Neural progenitor cell (in vitro differentiated cells): ENCODE results near the gene TNFRSF8. TPM values are rescaled to one million over a fixed set of nuclear protein-coding genes. Genes with fewer than 3 reads are reported as not detected.
A peak's percentile ranks its signal among the peaks of the same experiment; 100 is the strongest.

Source experiments
- DNase-seq: peaks from one replicate; pipeline ENCODE4 v3.0.0-alpha.2; 2016; ENCODE audit warnings: low spot score
- H2AFZ ChIP-seq: fragments of 200-600 bp; sonication (generic); replicated peaks from 2 replicates; pipeline ENCODE4 v1.6.1; 2016; ENCODE audit warnings: antibody characterized with exemption
- H3F3A ChIP-seq: fragments of 200-600 bp; sonication (generic); 2 replicates; pipeline ENCODE4 v1.6.1; 2016; ENCODE audit warnings: antibody characterized with exemption, low read depth
- H3K27ac ChIP-seq: fragments of 200-600 bp; sonication (generic); 2 replicates; pipeline ENCODE4 v1.5.1; 2016; ENCODE audit warnings: mild to moderate bottlenecking
- H3K27me3 ChIP-seq: fragments of 200-600 bp; sonication (generic); 2 replicates; pipeline ENCODE4 v1.6.1; 2016; ENCODE audit warnings: mild to moderate bottlenecking, moderate library complexity
- H3K36me3 ChIP-seq: fragments of 200-600 bp; sonication (generic); 2 replicates; pipeline ENCODE4 v1.5.1; 2016
- H3K4me1 ChIP-seq: fragments of 200-600 bp; sonication (generic); 2 replicates; pipeline ENCODE4 v1.6.1; 2016; ENCODE audit warnings: mixed run types
- H3K4me2 ChIP-seq: fragments of 200-600 bp; sonication (generic); 2 replicates; pipeline ENCODE4 v1.6.1; 2016
- H3K4me3 ChIP-seq: fragments of 200-600 bp; sonication (generic); 2 replicates; pipeline ENCODE4 v1.5.1; 2016
- H3K79me2 ChIP-seq: fragments of 200-600 bp; sonication (generic); 2 replicates; pipeline ENCODE4 v1.6.1; 2016; ENCODE audit warnings: low read depth
- H3K9ac ChIP-seq: fragments of 200-600 bp; sonication (generic); 2 replicates; pipeline ENCODE4 v1.6.1; 2016
- H3K9me3 ChIP-seq: fragments of 200-600 bp; sonication (generic); 2 replicates; pipeline ENCODE4 v1.5.1; 2016; ENCODE audit warnings: low read depth
- H4K20me1 ChIP-seq: fragments of 200-600 bp; sonication (generic); 2 replicates; pipeline ENCODE4 v1.6.1; 2016; ENCODE audit warnings: low read depth
- H3K27ac Mint-ChIP-seq: 3 replicates; pipeline ENCODE4 v1.8.0; 2021; ENCODE audit warnings: mixed read lengths
- H3K27me3 Mint-ChIP-seq: 2 replicates; pipeline ENCODE4 v1.8.0; 2022; ENCODE audit warnings: low read depth, mild to moderate bottlenecking, inconsistent platforms, moderate library complexity, mixed read lengths; ENCODE audit not compliant: insufficient read depth
- H3K36me3 Mint-ChIP-seq: 3 replicates; pipeline ENCODE4 v1.8.0; 2021; ENCODE audit warnings: mixed read lengths
- H3K4me1 Mint-ChIP-seq: 3 replicates; pipeline ENCODE4 v1.8.0; 2021; ENCODE audit warnings: mixed read lengths
- H3K4me3 Mint-ChIP-seq: 3 replicates; pipeline ENCODE4 v1.8.0; 2021; ENCODE audit warnings: mild to moderate bottlenecking, moderate library complexity, mixed read lengths
- H3K9me3 Mint-ChIP-seq: 3 replicates; pipeline ENCODE4 v1.8.0; 2020; ENCODE audit warnings: mixed read lengths
- EZH2 ChIP-seq: fragments of 200-600 bp; sonication (generic); IDR thresholded peaks from 2 replicates; pipeline ENCODE4 v1.6.1; 2017; ENCODE audit warnings: antibody characterized with exemption, mild to moderate bottlenecking, moderate library complexity
- EZH2phosphoT487 ChIP-seq: fragments of 200-600 bp; sonication (generic); IDR thresholded peaks from 2 replicates; pipeline ENCODE4 v1.6.1; 2017; ENCODE audit warnings: antibody characterized with exemption
- total RNA-seq: library from RNA; depleted of rRNA; stranded (reverse); fragments of >200 nt; gene quantifications from 2 replicates; pipeline ENCODE4 v1.2.3, GENCODE V29; 2015; ENCODE audit warnings: low replicate concordance
- TF ChIP-seq, protein P1 (sequence below): fragments of 200-600 bp; sonication (generic); IDR thresholded peaks from 2 replicates; pipeline ENCODE4 v1.5.1; 2017; ENCODE audit warnings: antibody characterized with exemption, mild to moderate bottlenecking

Gene TNFRSF8
- total RNA-seq, 1 donor from 2014 or later = not detected

DNA sequence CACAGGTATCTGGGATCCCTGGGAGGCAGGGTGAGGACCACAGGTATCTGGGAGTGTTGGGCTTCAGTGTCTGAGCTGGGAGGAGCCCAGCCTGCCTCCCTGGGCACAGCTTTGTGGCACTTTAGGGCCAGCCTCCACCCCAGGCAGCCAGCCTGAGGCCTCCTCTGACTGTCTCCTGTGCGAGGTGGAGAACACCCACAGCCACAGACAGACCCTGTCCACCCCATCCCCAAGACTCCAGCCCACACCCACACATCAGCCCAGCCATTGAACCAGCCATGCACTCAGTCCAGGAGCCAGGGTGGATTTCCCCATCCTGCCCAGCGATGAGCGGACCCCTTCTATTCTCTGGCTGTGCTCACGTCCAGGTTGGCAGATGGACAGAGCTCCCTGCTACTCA lies 81.9 kb downstream of the TNFRSF8 start:
- Histone ChIP-seq H3F3A (no peaks in the 10 kb centered on the region), H4K20me1 (no peaks in the 10 kb centered on the region), H3K79me2 (no peaks in the 10 kb centered on the region), H3K4me3 (no peak overlapping the region), H3K36me3 (no peaks in the 10 kb centered on the region), H3K4me2 (no peak overlapping the region), H3K4me1 (peaks cover 11% of the 10 kb centered on the region), H3K9ac (no peak overlapping the region), H3K27me3 (no peaks in the 10 kb centered on the region), H3K9me3 (no peaks in the 10 kb centered on the region), H2AFZ (no peak overlapping the region), H3K27ac (no peak overlapping the region)
- Mint-ChIP-seq H3K27me3 (peaks cover 2% of the 10 kb centered on the region), H3K4me3 (no peak overlapping the region), H3K36me3 (no peaks in the 10 kb centered on the region), H3K9me3 (no peaks in the 10 kb centered on the region), H3K27ac (peak overlapping the region; percentile 48), H3K4me1 (peaks cover 32% of the 10 kb centered on the region)
- DNase-seq = no peak
- TF ChIP-seq EZH2phosphoT487 = no peak
- TF ChIP-seq EZH2 = no peak
- TF ChIP-seq, protein P1, sequence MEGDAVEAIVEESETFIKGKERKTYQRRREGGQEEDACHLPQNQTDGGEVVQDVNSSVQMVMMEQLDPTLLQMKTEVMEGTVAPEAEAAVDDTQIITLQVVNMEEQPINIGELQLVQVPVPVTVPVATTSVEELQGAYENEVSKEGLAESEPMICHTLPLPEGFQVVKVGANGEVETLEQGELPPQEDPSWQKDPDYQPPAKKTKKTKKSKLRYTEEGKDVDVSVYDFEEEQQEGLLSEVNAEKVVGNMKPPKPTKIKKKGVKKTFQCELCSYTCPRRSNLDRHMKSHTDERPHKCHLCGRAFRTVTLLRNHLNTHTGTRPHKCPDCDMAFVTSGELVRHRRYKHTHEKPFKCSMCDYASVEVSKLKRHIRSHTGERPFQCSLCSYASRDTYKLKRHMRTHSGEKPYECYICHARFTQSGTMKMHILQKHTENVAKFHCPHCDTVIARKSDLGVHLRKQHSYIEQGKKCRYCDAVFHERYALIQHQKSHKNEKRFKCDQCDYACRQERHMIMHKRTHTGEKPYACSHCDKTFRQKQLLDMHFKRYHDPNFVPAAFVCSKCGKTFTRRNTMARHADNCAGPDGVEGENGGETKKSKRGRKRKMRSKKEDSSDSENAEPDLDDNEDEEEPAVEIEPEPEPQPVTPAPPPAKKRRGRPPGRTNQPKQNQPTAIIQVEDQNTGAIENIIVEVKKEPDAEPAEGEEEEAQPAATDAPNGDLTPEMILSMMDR = no peak

DNA sequence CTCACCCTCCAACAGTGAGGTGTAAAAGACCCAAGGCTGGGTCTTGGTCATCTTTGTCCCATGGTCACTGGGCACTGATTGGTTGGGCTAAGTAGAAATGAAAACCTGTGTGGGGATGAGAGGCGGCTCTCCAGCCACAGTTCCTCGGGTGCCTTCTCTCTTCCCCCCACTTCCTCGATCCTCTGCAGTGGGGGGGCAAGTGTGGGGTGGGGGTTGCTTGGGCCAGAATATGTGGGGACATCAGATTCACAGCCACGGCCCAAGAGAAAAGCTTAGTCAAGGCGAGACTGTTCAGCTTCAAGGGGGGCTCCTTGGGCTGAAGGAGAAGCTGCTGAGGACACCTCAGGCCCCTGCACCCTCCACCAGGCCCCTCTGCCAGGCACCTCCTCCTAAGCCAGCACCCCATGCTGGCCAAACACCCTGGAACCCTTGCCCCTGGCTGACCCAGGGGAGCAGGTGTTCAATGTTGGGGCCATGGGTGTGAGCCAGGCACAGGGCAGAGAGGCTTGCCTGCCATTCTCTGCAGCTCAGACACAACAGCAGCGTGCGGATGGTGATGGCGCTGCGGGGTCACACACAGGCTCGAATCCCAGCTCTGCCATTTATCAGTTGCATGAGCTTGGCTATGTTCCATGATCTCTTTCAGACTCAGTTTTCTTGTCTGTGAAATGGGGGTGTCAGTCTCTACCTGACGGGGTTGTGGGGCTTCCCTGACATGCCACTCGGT lies 82.7 kb downstream of the TNFRSF8 start:
- H3K79me2 ChIP-seq = no peaks in the 10 kb centered on the region
- Mint-ChIP-seq H3K27me3 (peaks cover 2% of the 10 kb centered on the region), H3K9me3 (no peaks in the 10 kb centered on the region), H3K4me3 (no peak overlapping the region), H3K27ac (peak overlapping the region; percentile 37), H3K36me3 (no peaks in the 10 kb centered on the region), H3K4me1 (peaks cover 32% of the 10 kb centered on the region)
- H4K20me1 ChIP-seq = no peaks in the 10 kb centered on the region
- TF ChIP-seq, protein P1 = no peak
- TF ChIP-seq EZH2phosphoT487 = no peak
- no peaks in the 10 kb centered on the region for H3K9me3 ChIP-seq
- H3F3A ChIP-seq = no peaks in the 10 kb centered on the region
- H3K4me2 ChIP-seq = no peak overlapping the region
- H3K4me3 ChIP-seq = no peak overlapping the region
- no peaks in the 10 kb centered on the region for H3K36me3 ChIP-seq
- peaks cover 11% of the 10 kb centered on the region for H3K4me1 ChIP-seq
- no peaks in the 10 kb centered on the region for H3K27me3 ChIP-seq
- no peak overlapping the region for H3K27ac ChIP-seq
- no peak overlapping the region for H2AFZ ChIP-seq
- H3K9ac ChIP-seq = no peak overlapping the region
- no peak for DNase-seq

DNA sequence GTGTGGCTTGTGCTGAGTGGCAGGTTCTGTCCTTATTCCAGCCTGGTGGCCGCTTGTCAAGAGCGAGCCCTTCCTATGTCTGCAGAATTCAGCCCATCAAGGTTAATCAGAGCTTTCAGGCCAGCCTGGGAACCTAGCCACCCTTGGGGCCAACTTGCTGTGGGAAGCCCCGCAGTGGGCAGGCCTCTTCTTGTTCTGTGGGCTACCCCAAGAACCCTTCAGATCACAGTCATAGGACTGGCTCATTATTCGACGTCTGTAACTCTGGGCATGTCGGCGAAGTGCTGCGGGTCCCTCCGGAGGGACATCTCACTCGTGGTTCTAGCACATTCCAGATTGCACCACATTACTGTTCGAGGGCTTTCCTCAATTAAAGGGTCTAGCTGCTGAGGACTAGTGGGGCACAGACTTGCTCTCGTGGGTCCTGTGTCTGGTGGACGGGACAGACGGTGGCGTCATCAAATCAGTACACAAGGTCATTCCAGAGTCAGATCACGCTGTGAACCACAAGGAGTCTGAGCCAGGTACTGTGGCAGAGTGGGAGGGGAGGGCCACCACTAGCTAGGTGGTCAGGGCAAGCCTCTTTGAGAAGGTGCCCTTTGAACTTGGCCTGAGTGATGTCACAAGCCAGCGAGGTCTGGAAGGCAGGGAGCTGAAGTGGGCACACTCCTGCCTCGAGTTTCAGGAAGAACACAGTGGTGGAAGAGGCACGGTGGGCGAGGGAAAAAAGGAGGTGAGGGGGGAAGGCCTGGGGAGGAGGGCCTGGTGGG lies 83.4 kb downstream of the TNFRSF8 start:
- H3K4me3 ChIP-seq = no peak overlapping the region
- H3K9me3 Mint-ChIP-seq = no peaks in the 10 kb centered on the region
- H3K9me3 ChIP-seq = no peaks in the 10 kb centered on the region
- H3K36me3 ChIP-seq = no peaks in the 10 kb centered on the region
- H3K27me3 Mint-ChIP-seq = peaks cover 2% of the 10 kb centered on the region
- H3K4me2 ChIP-seq = no peak overlapping the region
- no peak overlapping the region for H3K9ac ChIP-seq
- no peak overlapping the region for H3K4me3 Mint-ChIP-seq
- no peaks in the 10 kb centered on the region for H3K79me2 ChIP-seq
- peaks cover 29% of the 10 kb centered on the region for H3K4me1 Mint-ChIP-seq
- H2AFZ ChIP-seq = peak overlapping the region; percentile 60
- TF ChIP-seq EZH2phosphoT487 (no peak), EZH2 (no peak)
- TF ChIP-seq, protein P1 = no peak
- H3F3A ChIP-seq = no peaks in the 10 kb centered on the region
- peak overlapping the region; percentile 51 for H3K27ac Mint-ChIP-seq
- no peaks in the 10 kb centered on the region for H4K20me1 ChIP-seq
- no peak overlapping the region for H3K27ac ChIP-seq
- no peaks in the 10 kb centered on the region for H3K36me3 Mint-ChIP-seq
- H3K27me3 ChIP-seq = no peaks in the 10 kb centered on the region
- no peak for DNase-seq
- H3K4me1 ChIP-seq = peaks cover 11% of the 10 kb centered on the region
